SK-N-MC (cell line): ENCODE measurements around the gene POLR1C.

Experiments used
- EZH2 ChIP-seq: fragments of 200-600 bp; sonication (generic); IDR thresholded peaks from one replicate; pipeline ENCODE4 v1.6.1; 2017; ENCODE audit warnings: antibody characterized with exemption
- FOXP2 ChIP-seq: optimal IDR thresholded peaks from 2 replicates; pipeline ENCODE3; 2011; ENCODE audit warnings: mild to moderate bottlenecking, moderate library complexity; ENCODE audit not compliant: insufficient read depth; ENCODE audit errors: extremely low read length, control extremely low read depth
- POLR2AphosphoS5 ChIP-seq: IDR thresholded peaks from 2 replicates; pipeline ENCODE4 v1.6.1; 2012; ENCODE audit warnings: mild to moderate bottlenecking, low read depth, low read length, borderline replicate concordance

DNA sequence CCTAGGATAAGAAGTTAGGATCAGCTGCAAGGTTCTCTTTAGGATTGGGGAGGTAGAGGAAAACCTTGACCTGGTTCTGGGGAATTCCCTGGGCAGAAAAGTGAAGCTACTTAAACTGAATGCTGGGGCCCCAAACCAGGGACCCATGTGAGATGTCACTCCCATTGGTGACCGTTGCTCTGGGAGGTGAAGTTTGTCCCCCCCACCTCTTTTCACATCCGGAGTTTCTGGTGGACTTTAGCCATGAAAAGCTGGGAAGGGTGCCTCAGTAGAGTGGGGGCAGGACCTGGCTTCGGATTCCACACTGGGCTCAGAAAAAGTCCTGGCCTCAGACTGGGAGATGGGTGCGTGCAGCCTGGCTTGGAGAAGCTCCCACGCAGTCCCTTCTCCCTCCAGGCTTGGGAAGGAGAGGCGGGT is 26.4 kb upstream of the POLR1C start:
- TF ChIP-seq POLR2AphosphoS5 (no peak), EZH2 (no peak), FOXP2 (no peak)
